SK-MEL-5 (cell line): Measurements from ENCODE around the gene CACNB4. TPM values are rescaled to one million over a fixed set of nuclear protein-coding genes. Genes with fewer than 3 reads are reported as not detected.
A peak's percentile ranks its signal among the peaks of the same experiment; 100 is the strongest.
"Not testable (repeated sequence)": the region's sequence is repeated elsewhere in the genome, so short reads cannot be mapped to it uniquely, and the experiment has no call there.

Experiments used
- DNase-seq: peaks from one replicate; pipeline ENCODE4 v3.0.0-alpha.2; 2016; ENCODE audit warnings: low read depth, low spot score
- in situ Hi-C: cut with HindIII; loops from 2 replicates; pipeline ENCODE4 v1.10.0; 2016; ENCODE audit warnings: low sequenced_read_pairs, high pct_unique_total_duplicates, low pct_unique_long_range_greater_than_20kb
- polyA plus RNA-seq, 2 experiments: library from polyadenylated mRNA; depleted of rRNA; stranded (reverse); fragments of >200 nt; gene quantifications; 2 replicates each; pipeline ENCODE4 v1.2.3, GENCODE V29; 2015
- total RNA-seq: library from RNA; depleted of rRNA; stranded (reverse); fragments of >200 nt; shearing (Covaris generic); gene quantifications from 2 replicates; pipeline ENCODE4 v1.2.3, GENCODE V29; 2014; rRNA removed

The CACNB4 gene
- 0.29 and 0.35 TPM in 2 replicates for total RNA-seq
- 0.02 and 0.06 TPM in 2 replicates for polyA plus RNA-seq (2015; cell fraction: cytosol; rRNA removed)
- 1.7 and 2.3 TPM in 2 replicates for polyA plus RNA-seq (2015; cell fraction: nucleus; rRNA removed)

DNA sequence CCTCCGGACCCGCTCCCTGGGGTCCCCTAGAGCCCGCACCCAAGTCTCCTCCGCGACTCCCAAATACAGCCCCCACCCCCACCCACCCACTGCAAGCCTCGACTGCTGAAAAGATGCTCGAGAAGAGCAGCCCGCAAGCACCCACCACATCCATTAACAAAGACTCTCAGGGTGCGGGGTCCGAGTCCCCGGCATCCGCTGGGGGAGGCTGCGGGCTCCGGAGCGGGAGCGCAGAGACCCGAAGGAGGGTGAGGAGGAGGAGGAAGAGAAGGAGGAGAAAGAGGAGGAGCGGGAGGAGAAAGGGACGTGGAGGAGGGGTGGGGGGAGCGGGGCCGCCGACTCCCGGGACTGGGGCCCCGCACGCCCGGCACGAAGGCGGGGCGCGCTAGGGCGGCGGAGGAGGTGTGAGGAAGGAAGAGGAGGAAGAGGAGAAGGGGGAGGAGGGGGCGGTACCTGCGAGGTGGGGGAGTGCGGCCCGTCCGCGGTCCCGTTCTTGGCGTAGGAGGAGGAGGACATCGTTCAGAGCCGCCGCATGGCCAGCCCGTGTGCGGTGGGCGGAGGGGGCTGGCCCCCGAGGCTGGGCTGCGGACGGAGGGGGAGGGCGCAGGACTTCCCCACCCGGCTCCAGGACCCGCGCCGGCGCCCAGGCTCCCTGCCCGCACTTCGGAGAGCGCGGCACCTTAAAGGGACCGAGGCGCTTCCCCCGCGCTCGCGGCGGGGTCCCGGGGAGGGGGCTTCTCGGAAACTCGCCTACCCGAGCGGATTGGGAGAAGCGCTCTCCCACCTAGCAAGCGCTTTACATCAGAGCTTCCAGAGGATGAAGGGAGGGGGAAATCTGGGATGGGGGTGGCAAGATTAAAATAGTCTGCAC is at the start of gene CACNB4:
TSS of gene CACNB4 (minus strand) at position 549 of the 871 bp plus-strand sequence.
- no peak for DNase-seq
- in situ Hi-C loops, result no loop called here

DNA sequence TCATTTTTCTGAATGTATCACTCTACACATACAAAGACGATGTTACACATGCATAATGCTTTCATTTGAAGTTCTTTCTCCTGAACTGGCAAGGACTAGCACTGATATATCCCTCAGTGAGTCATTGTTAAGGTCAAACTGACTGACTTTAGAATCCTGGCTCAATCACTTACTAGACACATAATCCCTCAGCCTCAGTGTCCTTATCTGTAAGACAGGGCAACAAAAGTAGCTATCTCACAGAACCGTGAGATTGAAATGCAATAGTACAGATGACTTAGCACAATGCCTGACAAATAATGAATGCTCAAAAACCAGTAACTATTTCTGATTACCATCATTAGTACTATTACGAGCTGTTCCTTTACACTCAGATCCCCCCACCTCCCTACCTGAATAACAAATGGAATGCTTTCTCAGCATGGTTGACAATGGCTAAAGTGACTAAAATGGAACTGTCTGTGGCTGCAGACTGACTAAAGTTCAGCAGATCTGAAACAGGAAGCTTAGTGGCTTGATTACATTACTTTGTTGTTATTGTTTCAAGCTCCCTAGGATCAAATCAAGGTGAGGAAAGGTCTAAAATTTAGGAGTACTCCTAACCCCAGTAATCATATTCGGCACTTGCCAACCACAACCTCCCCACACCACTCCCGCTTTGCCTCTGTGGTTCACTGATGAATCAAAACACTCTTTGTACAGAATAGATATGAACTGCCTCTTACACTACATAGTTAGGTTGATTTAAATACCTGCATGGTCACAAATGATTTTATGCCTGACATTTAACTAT is 35.8 kb upstream of the CACNB4 start:
- in situ Hi-C loops, result no loop called here
- DNase-seq, result peak; percentile 9

DNA sequence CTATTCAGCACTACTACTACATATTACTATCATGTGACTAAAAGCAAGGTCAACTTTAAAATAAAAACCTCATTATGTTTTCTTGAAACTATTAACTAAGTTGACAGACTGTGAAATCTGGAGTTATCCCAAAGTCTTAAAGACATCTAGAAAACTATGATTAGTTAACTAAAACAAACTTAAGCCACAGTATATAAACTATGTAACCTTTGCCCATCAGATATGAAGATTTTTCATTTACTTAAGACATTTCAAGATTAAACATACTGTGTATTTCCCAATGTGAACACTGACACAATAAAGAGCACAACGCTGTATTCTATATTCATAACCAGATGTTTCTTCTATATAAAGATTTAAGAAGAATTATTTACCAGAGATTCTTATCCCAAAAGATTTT is 33.5 kb upstream of the CACNB4 start:
- DNase-seq, result peak; percentile 11
- in situ Hi-C loops, result no loop called here

DNA sequence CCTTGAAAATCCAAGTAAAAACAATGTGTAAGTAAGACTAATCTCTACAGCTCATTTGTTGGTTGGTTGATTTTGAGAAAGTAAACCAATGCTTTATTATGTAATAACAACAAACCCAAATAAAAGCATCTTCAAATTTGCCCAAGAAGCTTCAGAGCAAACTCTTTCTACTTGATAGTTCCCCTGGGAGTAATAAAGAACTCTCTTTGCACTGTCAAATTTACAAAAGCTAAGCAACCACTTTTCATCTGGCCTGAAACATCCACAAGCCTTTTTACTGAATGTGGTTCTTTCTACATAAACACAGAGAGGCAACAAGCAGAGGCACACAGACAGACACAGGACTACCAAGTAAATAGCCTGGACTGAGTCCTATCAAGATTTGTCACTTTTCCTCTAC is 28.8 kb upstream of the CACNB4 start:
- in situ Hi-C loops, result no loop called here
- no peak for DNase-seq

DNA sequence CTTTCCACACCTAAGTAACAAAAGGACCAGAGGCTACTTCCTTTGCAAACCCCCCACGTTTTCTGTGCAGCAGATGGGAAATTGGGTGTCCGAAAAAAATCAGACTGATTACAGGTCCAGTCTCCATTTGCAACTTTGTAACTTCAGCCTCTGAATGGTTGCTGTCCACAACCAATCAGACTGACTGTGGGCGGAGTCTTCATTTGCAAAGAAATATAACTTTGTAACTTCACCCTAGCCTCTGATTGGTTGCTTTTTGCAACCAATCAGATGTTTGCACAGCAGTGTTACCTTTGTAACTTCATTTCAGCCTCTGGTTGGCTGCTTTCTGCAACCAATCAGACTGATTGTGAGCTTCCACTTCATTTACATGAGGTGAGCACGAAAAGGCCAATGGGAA is 27.8 kb upstream of the CACNB4 start:
- in situ Hi-C loops, result no loop called here
- peak; percentile 15 for DNase-seq

DNA sequence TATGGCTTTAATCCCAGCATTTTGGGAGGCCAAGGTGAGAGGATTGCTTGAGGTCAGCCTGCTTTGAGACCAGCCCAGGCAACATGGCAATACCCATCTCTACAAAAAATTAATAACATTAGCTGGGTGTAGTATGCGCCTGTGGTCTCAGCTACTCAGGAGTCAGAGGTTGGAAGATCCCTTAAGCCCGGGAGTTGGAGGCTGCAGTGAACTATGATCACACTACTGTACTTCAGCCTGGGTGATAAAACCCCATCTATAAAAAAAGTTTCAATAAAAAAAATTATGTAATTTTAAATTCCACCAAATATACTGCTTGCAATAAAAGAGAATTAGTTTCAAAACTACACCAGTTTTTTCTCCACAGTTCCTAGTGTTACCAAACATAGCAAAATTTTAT is 23.3 kb upstream of the CACNB4 start:
- no peak for DNase-seq
- in situ Hi-C loops, result no loop called here

DNA sequence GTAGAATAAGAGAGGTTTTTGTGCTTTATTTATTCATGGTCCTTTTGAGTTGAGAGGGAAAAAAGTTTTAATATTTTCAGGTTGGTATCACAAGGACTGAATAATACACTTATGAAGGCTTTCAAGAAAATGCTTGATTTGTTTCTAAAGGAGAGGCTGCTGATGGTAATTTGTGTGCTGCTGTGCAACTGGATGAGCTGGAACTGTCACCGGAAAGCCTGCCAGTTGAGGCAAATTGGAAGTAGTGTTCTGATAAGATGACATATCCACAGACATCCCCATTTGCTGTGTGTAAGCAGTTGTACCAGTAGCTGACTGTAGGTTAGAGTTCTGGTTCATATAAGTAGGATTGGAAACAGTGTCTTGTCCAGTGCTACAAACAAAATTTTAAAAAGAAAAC is 21.6 kb upstream of the CACNB4 start:
- no peak for DNase-seq
- in situ Hi-C loops, result no loop called here

DNA sequence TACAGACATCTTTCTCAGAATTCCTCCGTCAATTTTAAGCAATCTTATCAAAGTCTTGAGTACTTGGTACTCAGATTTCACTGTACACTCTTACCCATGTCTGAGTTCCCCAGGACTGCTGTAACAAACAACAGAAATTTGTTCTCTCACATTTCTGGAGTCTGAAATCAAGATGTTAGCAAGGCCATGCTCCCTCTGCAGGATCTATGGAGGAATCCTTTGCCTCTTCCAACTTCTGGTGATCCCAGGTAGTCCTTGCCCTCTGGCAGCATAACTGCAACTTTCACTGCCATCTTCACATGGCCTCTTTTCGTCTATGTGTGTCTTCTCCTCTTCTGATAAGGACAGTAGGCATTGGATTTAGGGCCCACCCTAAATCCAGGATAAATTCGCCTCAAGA is 17.1 kb upstream of the CACNB4 start:
- in situ Hi-C loops, result no loop called here

DNA sequence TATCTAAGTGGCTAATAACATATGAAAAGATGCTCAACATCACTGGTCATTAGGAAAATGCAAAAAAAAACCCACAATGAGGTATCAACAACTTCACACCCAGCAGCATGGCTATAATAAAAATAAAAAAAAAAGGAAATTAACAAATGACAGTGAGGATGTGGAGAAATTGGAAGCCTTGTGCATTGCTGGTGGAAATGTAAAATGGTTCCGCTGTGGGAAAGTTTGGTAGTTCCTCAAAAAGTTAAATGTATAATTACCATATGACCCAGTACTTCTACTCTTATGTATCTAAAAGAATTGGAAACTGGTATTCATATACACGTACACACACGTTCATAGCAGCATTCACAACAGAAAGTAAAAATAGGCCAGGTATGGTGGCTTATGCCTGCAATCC is 15.5 kb upstream of the CACNB4 start:
- no peak for DNase-seq
- in situ Hi-C loops, result no loop called here

More for the DNA sequence above, 17.1 kb upstream of the CACNB4 start:
- peak; percentile 48 for DNase-seq

DNA sequence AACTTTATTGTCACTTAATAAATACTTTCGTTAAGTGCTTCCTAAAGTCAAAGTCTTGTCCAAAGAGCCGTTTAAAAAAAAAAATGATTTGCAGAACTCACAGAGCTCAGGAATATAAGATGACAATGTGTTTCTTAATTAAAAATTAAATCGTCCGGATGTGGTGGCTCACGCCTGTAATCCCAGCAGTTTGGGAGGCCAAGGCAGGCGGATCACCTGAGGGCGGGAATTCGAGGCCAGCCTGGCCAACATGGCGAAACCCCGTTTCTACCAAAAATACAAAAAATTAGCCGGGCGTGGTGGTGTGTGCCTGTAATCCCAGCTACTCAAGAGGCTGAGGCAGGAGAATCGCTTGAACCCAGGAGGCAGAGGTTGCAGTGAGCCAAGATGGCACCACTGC is 8.3 kb upstream of the CACNB4 start:
- DNase-seq, in situ Hi-C loops: not testable (repeated sequence)

DNA sequence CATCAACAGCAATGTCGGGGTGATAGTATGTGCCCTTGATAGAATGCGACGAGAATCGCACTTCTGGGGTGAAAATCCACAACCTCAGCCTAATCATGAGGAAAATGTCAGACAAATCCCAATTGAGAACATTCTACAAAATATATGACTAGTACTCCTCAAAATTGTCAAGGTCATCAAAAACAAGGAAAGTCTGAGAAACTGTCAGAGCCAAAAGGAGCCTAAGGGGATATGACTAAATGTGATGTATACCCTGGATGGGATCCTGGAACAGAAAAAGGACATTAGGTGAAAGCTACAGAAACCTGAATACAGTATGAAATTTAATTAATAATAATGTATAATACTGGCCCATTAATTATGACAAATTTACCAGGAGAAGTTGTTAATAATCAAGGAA is 7.6 kb upstream of the CACNB4 start:
- in situ Hi-C loops, result no loop called here
- no peak for DNase-seq

DNA sequence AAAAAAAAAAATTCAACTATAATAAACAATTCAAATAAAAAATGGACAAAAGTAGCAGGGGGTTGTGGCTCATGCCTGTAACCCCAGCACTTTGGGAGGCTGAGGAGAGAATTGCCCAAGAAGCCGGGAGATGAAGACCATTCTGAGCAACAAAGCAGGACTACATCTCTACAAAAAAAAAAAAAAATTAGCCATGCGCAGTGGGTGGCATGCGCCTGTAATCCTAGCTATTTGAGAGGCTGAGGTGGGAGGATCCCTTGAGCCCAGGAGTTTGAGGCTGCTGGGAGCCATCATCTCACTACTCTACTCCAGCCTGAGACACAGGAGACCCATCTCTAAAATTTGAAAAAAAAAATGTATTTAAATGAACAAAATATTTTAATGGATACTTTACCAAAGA is 4.4 kb upstream of the CACNB4 start:
- DNase-seq, result no peak
- in situ Hi-C loops, result no loop called here

DNA sequence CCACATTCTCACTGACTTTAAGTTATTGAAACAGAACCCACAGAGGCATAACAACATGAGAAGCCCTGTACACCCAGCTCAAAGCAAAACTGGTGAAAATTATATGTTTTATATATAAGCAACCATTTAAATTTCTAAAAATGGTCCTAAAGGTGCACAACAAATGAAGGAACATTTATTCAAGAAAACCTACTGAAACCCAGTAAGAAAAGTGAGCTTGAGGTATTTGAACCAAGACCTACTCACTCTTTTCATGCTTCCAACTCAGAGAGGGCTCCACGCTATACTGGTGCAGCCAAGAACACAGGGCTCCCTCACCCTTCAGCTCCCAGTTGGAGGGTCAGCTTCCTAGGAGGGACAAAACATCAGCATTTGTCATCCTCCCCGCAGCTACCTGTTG is 2.1 kb upstream of the CACNB4 start:
- in situ Hi-C loops, result no loop called here
- no peak for DNase-seq

DNA sequence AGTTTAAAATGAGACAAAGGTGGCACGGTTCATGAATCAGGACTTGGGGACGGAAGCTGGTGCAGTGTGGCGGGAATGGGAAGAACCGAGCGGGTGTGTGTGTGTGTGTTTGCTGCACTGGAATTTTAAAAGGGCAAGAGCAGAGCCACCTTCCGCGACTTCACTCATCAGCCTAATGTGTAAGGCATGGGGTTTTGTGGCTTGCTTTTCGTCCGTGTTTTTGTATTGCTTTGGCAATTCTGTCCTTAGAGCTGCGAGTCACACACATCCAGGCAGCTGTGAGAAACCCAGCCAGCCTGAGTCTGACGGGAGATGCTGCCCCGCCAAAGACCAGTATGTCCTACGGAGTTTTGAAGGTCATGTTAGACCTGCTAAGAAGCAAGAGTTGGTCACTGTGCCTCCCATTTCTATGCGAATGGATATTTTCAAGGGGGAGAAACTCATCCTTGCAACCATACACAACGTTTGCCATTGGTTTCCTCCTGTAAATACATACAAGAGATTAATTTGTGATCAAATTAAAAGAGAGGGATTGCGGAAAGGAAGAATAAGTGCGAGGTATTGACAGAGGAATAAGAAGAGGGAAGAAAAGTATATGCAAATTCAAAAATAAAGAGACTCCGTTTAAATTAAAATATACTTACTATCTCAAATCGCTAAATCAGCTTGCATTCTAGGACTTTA is 665 bp upstream of the CACNB4 start:
- peak; percentile 2 for DNase-seq
- in situ Hi-C loops, result no loop called here

DNA sequence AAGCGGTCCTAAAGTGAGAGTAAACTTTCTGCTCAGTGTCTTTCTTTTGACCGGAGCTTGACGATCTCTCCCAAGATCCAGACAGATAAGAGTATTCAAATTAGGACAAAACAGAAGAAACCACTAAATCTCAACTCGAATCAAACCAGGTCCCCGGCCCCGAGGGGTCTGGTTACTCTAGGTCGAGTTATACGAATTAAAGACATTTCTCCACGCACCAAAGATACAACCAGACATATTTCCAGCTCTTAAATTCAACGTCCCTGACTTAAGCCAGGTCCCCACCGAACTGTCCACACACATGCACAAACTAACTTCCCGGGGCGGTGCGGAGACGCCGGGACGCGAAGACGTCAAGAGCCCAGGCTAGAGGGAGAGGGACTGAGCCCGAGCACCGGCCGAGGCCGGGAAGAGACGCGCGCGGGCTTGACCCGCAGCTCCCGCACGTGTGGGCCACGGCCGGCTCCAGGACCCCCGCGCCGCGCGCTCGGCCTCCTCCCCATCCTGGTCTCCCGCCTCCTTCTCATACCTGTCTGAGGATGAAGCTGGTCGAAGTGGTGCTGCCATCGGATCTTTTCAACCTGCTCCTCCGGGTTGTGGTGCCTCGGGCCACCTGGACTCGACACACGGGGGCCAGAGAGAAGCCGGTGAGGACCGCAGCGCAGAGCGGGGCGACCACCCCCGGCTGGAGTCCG is 896 bp downstream of the CACNB4 start:
- in situ Hi-C loops, result no loop called here
- no peak for DNase-seq

DNA sequence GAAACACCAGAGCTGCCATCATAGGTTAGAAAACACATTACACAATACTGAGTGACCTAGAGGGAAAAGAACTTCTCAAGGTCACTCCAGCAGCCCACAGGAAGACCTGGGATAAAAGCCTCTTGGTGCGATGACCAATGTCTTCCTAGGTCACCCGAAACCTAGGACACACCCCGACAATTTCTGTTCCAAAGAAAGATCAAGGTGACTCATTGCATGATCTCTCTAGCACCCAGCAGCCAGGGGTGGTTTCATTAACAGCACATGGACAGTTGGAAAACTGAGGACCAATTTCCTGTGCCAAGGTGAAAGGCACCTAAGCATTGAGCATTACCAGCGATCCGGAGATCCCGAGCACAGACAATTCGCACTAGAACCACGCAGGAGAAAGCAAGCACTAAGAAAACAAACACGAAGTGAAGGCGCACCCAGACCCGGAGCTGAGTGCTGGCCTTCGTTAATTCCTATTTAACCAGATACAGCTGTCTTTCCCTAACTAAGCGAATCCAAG is 1.5 kb downstream of the CACNB4 start:
- in situ Hi-C loops, result no loop called here
- DNase-seq, result no peak

DNA sequence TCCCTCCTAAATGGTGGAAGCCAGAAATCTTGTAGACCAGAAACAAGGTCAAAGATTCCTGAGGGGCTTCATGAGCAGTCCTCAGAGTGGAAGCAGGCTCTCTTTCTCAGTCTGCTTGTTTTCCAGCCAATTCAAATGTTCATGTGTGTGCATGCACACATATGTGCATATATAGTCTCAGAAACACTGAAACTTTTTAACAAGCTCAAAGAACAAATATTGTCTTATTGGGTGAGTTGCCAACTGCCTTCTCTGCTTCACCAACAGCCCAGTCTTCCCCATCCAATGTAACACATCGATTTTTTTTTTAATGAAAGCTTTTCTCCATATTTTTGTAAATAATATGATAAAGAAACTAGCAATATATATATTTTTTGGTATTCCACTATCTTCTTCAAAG is 3.7 kb downstream of the CACNB4 start:
- in situ Hi-C loops, result no loop called here
- DNase-seq, result no peak
